Smooth muscle cell (in vitro differentiated cells): ENCODE results near the gene PRR5. TPM values are rescaled to one million over a fixed set of nuclear protein-coding genes. Genes with fewer than 3 reads are reported as not detected.

Source experiments
- DNase-seq: peaks from one replicate; lab custom pipeline; 2025; ENCODE audit not compliant: unreplicated experiment; lab: John Stamatoyannopoulos, UW
- H2AFZ ChIP-seq: fragments of 200-600 bp; sonication (generic); 2 replicates; pipeline ENCODE4 v1.6.0; 2016; ENCODE audit warnings: antibody characterized with exemption, low read depth, mild to moderate bottlenecking
- H3F3A ChIP-seq: fragments of 200-600 bp; sonication (generic); 2 replicates; pipeline ENCODE4 v1.6.0; 2017; ENCODE audit warnings: antibody characterized with exemption, low read depth
- H3K27ac ChIP-seq: fragments of 200-600 bp; sonication (generic); 2 replicates; pipeline ENCODE4 v1.5.1; 2016; ENCODE audit warnings: low read depth, mild to moderate bottlenecking
- H3K27me3 ChIP-seq: fragments of 200-600 bp; sonication (generic); 2 replicates; pipeline ENCODE4 v1.6.1; 2016; ENCODE audit warnings: low read depth, mild to moderate bottlenecking
- H3K36me3 ChIP-seq: fragments of 200-600 bp; sonication (generic); 2 replicates; pipeline ENCODE4 v1.5.1; 2016; ENCODE audit warnings: low read depth
- H3K4me1 ChIP-seq: fragments of 200-600 bp; sonication (generic); 2 replicates; pipeline ENCODE4 v1.5.1; 2016; ENCODE audit warnings: low read depth
- H3K4me2 ChIP-seq: fragments of 200-600 bp; sonication (generic); 2 replicates; pipeline ENCODE4 v1.6.0; 2016; ENCODE audit warnings: mild to moderate bottlenecking
- H3K4me3 ChIP-seq: fragments of 200-600 bp; sonication (generic); 2 replicates; pipeline ENCODE4 v1.5.1; 2016; ENCODE audit warnings: mild to moderate bottlenecking
- H3K79me2 ChIP-seq: fragments of 200-600 bp; sonication (generic); 2 replicates; pipeline ENCODE4 v1.6.0; 2016; ENCODE audit warnings: low read depth, mild to moderate bottlenecking
- H3K9ac ChIP-seq: fragments of 200-600 bp; sonication (generic); 2 replicates; pipeline ENCODE4 v1.6.0; 2016; ENCODE audit warnings: low read depth
- H3K9me3 ChIP-seq: fragments of 200-600 bp; sonication (generic); replicated peaks from 2 replicates; pipeline ENCODE4 v1.5.1; 2016; ENCODE audit warnings: low read depth
- H4K20me1 ChIP-seq: fragments of 200-600 bp; sonication (generic); 2 replicates; pipeline ENCODE4 v1.6.0; 2016; ENCODE audit warnings: low read depth
- WGBS: methylation state at CpG from one replicate; pipeline ENCODE4 v1.1.7; 2016; ENCODE audit warnings: low lambda C conversion rate; 5-methylcytosine and 5-hydroxymethylcytosine counted together
- polyA plus RNA-seq: library from polyadenylated mRNA; unstranded; fragments of >200 nt; fragmentation: Nextera tagmentation; extraction: Ambion mirVana; gene quantifications from 2 replicates; pipeline ENCODE4 v1.2.1, GENCODE V29; 2016
- total RNA-seq: library from RNA; depleted of rRNA; stranded (reverse); fragments of >200 nt; gene quantifications from 2 replicates; pipeline ENCODE4 v1.2.3, GENCODE V29; 2014
- TF ChIP-seq, protein P1 (sequence below): fragments of 200-600 bp; sonication (generic); IDR thresholded peaks from 2 replicates; pipeline ENCODE4 v1.5.1; 2017; ENCODE audit warnings: borderline replicate concordance, mild to moderate bottlenecking, antibody characterized with exemption; ENCODE audit not compliant: insufficient read depth, poor library complexity, severe bottlenecking

Gene PRR5
- total and polyA plus RNA-seq, 2 experiments from 2014 or later, result 16.3 to 25.5 TPM

DNA sequence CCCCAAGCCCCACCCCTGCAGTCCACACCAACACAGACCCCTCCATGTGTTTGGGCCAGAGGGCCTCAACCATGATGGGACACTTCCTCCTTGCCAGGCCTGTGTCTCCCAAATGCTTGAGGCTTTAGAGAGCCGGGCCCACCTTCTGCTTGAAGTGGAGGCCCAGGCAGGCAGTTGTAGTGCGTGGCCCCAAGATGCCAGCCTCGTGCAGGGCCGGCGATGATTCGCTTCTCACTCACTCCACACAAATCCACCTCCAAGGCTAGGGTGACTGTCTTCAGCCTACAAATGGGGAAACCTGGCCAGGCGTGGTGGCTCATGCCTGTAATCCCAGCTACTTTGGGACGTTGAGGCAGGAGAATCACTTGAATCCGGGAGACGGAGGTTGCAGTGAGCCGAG lies 5.7 kb downstream of the PRR5 start:
- no peak overlapping the region for H3K27ac ChIP-seq
- H3K79me2 ChIP-seq, result peaks cover 32% of the 10 kb centered on the region
- no peak overlapping the region for H3K4me2 ChIP-seq
- TF ChIP-seq, protein P1, sequence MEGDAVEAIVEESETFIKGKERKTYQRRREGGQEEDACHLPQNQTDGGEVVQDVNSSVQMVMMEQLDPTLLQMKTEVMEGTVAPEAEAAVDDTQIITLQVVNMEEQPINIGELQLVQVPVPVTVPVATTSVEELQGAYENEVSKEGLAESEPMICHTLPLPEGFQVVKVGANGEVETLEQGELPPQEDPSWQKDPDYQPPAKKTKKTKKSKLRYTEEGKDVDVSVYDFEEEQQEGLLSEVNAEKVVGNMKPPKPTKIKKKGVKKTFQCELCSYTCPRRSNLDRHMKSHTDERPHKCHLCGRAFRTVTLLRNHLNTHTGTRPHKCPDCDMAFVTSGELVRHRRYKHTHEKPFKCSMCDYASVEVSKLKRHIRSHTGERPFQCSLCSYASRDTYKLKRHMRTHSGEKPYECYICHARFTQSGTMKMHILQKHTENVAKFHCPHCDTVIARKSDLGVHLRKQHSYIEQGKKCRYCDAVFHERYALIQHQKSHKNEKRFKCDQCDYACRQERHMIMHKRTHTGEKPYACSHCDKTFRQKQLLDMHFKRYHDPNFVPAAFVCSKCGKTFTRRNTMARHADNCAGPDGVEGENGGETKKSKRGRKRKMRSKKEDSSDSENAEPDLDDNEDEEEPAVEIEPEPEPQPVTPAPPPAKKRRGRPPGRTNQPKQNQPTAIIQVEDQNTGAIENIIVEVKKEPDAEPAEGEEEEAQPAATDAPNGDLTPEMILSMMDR, result no peak
- H3K9ac ChIP-seq, result no peak overlapping the region
- no peaks in the 10 kb centered on the region for H3K9me3 ChIP-seq
- H3K4me1 ChIP-seq, result peaks cover 8% of the 10 kb centered on the region
- H2AFZ ChIP-seq, result no peak overlapping the region
- H3K36me3 ChIP-seq, result no peaks in the 10 kb centered on the region
- no peaks in the 10 kb centered on the region for H3K27me3 ChIP-seq
- peaks cover 96% of the 10 kb centered on the region for H4K20me1 ChIP-seq
- H3K4me3 ChIP-seq, result no peak overlapping the region
- WGBS, result 70% methylated on average over 11 of the region's 11 CpGs
- no peaks in the 10 kb centered on the region for H3F3A ChIP-seq
- no peak for DNase-seq

DNA sequence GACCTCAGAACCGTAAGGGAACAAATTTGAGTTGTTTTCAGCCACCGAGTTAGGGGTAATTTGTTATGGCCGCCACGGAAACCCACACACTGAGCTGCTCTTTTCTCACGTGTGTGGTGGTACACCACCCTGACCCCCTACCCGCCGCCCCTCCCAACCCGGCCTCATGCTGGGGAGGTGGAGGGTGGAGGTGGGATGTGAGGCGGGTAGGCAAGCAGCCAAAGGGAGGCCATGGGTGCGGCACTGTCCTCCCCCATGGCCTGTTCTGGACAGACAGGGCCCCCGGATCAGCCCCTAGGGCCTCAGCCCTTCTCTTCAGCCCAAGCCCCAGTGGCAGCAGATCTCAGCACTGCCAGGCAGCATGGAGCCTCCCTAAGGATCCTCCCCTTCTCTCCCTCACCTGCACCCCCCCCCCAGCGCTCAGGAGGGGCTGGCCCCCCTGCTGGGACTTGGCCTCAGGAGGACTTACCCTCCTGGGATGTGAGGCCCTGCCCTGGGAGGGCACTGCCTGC lies 7.9 kb downstream of the PRR5 start:
- H3K9me3 ChIP-seq, result no peaks in the 10 kb centered on the region
- no peak overlapping the region for H2AFZ ChIP-seq
- no peak for DNase-seq
- H3K9ac ChIP-seq, result no peak overlapping the region
- no peak overlapping the region for H3K27ac ChIP-seq
- H3F3A ChIP-seq, result no peaks in the 10 kb centered on the region
- H3K79me2 ChIP-seq, result peaks cover 14% of the 10 kb centered on the region
- no peak overlapping the region for H3K4me3 ChIP-seq
- H3K36me3 ChIP-seq, result no peaks in the 10 kb centered on the region
- no peaks in the 10 kb centered on the region for H3K27me3 ChIP-seq
- no peaks in the 10 kb centered on the region for H3K4me1 ChIP-seq
- TF ChIP-seq, protein P1, result no peak
- WGBS, result 96% methylated on average over 5 of the region's 12 CpGs
- no peak overlapping the region for H3K4me2 ChIP-seq
- H4K20me1 ChIP-seq, result peaks cover 95% of the 10 kb centered on the region

DNA sequence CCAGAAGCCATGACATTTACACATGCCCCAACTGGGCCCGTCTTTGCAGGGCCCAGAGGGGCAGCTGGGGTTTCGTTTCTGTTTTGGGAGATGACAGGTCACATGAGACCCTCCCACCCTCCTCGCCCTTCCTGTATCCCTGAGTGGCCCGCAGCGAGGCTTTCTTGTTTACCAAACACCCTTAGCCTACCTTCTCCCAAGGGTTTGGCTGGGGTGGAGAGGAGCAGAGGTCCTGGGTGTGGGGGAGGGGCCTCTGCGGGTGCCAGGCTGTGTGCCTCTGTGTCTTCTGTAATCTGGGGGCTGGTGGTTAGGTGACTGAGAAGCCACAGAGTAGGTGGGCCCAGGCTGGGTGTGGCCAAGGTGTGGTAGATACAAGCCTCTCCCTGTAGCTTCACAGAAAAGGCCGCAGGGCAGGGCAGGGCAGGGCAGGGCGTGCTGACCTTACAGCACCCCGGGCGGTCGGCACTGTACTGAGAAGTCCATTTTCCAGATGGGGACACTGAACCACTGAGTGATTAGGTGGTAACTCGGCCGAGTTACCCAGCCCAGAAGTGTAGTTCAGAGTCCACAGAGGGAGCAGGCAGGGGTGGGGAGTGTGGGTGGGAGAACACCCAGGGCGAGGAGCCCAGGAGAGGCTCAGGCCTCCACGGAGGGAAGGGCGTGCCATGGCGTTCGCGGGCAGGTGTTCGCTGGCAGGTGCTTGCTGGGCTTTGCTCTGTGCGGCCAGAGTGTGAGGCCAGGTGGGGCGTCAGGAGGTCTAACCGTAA lies 8.7 kb downstream of the PRR5 start:
- Histone ChIP-seq H3K9ac (no peak overlapping the region), H3K9me3 (no peaks in the 10 kb centered on the region), H3K27me3 (no peaks in the 10 kb centered on the region), H3K79me2 (peaks cover 12% of the 10 kb centered on the region), H3K27ac (no peak overlapping the region), H3K4me2 (no peak overlapping the region), H2AFZ (no peak overlapping the region), H3K4me3 (no peak overlapping the region), H3K36me3 (no peaks in the 10 kb centered on the region), H4K20me1 (peaks cover 94% of the 10 kb centered on the region), H3K4me1 (no peaks in the 10 kb centered on the region), H3F3A (no peaks in the 10 kb centered on the region)
- 96% methylated on average over 23 of the region's 23 CpGs for WGBS
- DNase-seq, result no peak
- TF ChIP-seq, protein P1, result no peak

DNA sequence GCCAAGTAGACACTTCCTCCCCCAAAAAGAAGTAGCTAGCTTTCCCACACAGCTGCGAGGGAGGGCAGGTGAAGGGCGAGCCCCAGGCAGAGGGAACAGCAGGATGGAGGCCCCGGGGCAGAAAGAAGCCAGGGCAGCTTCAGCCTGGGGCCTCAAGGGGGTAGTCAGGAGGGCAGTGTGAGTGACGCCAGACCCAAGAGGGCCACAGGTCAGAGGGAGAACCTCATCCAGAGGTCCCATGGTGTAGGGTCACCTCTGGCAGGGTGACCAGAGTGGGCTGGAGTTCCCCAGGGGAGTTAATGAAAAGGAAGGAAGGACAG lies 9.2 kb downstream of the PRR5 start:
- no peak overlapping the region for H3K4me2 ChIP-seq

More for the DNA sequence above, 9.2 kb downstream of the PRR5 start:
- TF ChIP-seq, protein P1, result no peak
- no peak for DNase-seq
- H3K9ac ChIP-seq, result no peak overlapping the region
- H4K20me1 ChIP-seq, result peaks cover 94% of the 10 kb centered on the region
- H3K4me1 ChIP-seq, result no peaks in the 10 kb centered on the region
- H3K27me3 ChIP-seq, result no peaks in the 10 kb centered on the region
- peaks cover 12% of the 10 kb centered on the region for H3K79me2 ChIP-seq
- 93% methylated on average over 4 of the region's 4 CpGs for WGBS
- H3F3A ChIP-seq, result no peaks in the 10 kb centered on the region
- no peak overlapping the region for H2AFZ ChIP-seq
- no peak overlapping the region for H3K4me3 ChIP-seq
- H3K36me3 ChIP-seq, result no peaks in the 10 kb centered on the region
- H3K9me3 ChIP-seq, result no peaks in the 10 kb centered on the region
- no peak overlapping the region for H3K27ac ChIP-seq
